Stimulated activated CD4-positive, alpha-beta T cell treated with anti-CD3 and anti-CD28 coated beads, Interleukin-15, amount 100 ng/mL, for 1 hour (primary cell): Measurements from ENCODE around the gene MTHFD2L.
"Not testable (repeated sequence)": the region's sequence is repeated elsewhere in the genome, so short reads cannot be mapped to it uniquely, and the experiment has no call there.

Experiments
- DNase-seq, 2 donors: peaks; one replicate each; pipeline ENCODE4 v3.0.0-alpha.2; 2020; ENCODE audit warnings: low read depth in 1 of 2, low spot score in 1 of 2

The MTHFD2L gene

GRCh38 chr4:74188912-74189311, 31.0 kb downstream of the MTHFD2L start:
- DNase-seq: no peak

- no peak for DNase-seq
Observed at GRCh38 chr4:74189331-74190043, 31.6 kb downstream of the MTHFD2L start.

- no peak for DNase-seq
Observed at GRCh38 chr4:74190332-74190731, 32.4 kb downstream of the MTHFD2L start.

GRCh38 chr4:74190919-74191397, 33.0 kb downstream of the MTHFD2L start:
- DNase-seq: no peak

- no peak for DNase-seq
Observed at GRCh38 chr4:74197080-74197479, 39.2 kb downstream of the MTHFD2L start.

- no peak for DNase-seq
Observed at GRCh38 chr4:74202062-74202586, 44.2 kb downstream of the MTHFD2L start.

GRCh38 chr4:74203467-74203866, 45.5 kb downstream of the MTHFD2L start:
- no peak for DNase-seq

GRCh38 chr4:74205046-74205445, 47.1 kb downstream of the MTHFD2L start:
- no peak for DNase-seq

- DNase-seq: no peak
Observed at GRCh38 chr4:74205559-74205958, 47.6 kb downstream of the MTHFD2L start.

GRCh38 chr4:74206088-74206825, 48.3 kb downstream of the MTHFD2L start:
- DNase-seq: no peak

GRCh38 chr4:74214457-74215159, 56.7 kb downstream of the MTHFD2L start:
- DNase-seq: not testable (repeated sequence)

GRCh38 chr4:74215236-74215635, 57.3 kb downstream of the MTHFD2L start:
- not testable (repeated sequence) for DNase-seq

- no peak for DNase-seq
Observed at GRCh38 chr4:74217365-74217764, 59.4 kb downstream of the MTHFD2L start.

GRCh38 chr4:74218201-74218600, 60.3 kb downstream of the MTHFD2L start:
- no peak for DNase-seq

- DNase-seq: no peak
Observed at GRCh38 chr4:74219240-74219639, 61.3 kb downstream of the MTHFD2L start.

- no peak for DNase-seq
Observed at GRCh38 chr4:74223098-74223497, 65.2 kb downstream of the MTHFD2L start.

- DNase-seq: no peak
Observed at GRCh38 chr4:74223801-74224200, 65.9 kb downstream of the MTHFD2L start.

GRCh38 chr4:74228691-74229640, 71.0 kb downstream of the MTHFD2L start:
- DNase-seq: peak; percentile 20 to 47

- no peak for DNase-seq
Observed at GRCh38 chr4:74230902-74231499, 73.1 kb downstream of the MTHFD2L start.

GRCh38 chr4:74235135-74235534, 77.2 kb downstream of the MTHFD2L start:
- DNase-seq: no peak
